Neural cell (in vitro differentiated cells): ENCODE data around the gene TMEM200B.

ENCODE experiments used
- CTCF ChIP-seq: fragments of 450-650 bp; IDR thresholded peaks from 2 replicates; pipeline ENCODE4 v1.5.1; 2014; ENCODE audit warnings: antibody characterized with exemption, mild to moderate bottlenecking, moderate library complexity; ENCODE audit not compliant: poor library complexity, severe bottlenecking
- EP300 ChIP-seq: fragments of 450-650 bp; conservative IDR thresholded peaks from 2 replicates; pipeline ENCODE4 v1.6.1; 2014; ENCODE audit warnings: antibody characterized with exemption, mild to moderate bottlenecking, moderate library complexity; ENCODE audit not compliant: poor library complexity, severe bottlenecking
- RAD21 ChIP-seq: fragments of 450-650 bp; conservative IDR thresholded peaks from 2 replicates; pipeline ENCODE4 v1.6.1; 2014; ENCODE audit warnings: antibody characterized with exemption, mild to moderate bottlenecking, moderate library complexity
- TAF1 ChIP-seq: IDR thresholded peaks from 2 replicates; pipeline ENCODE4 v1.6.1; 2012; ENCODE audit warnings: low read depth

GRCh38 chr1:29114654-29115053, 9.0 kb downstream of the TMEM200B start:
- TF ChIP-seq CTCF (no peak), RAD21 (no peak), EP300 (no peak), TAF1 (no peak)
